ENCODE measurements around the gene RPL18.
A peak's percentile ranks its signal among the peaks of the same experiment; 100 is the strongest.
"Not testable (repeated sequence)": the region's sequence is repeated elsewhere in the genome, so short reads cannot be mapped to it uniquely, and the experiment has no call there.

The RPL18 gene

DNA sequence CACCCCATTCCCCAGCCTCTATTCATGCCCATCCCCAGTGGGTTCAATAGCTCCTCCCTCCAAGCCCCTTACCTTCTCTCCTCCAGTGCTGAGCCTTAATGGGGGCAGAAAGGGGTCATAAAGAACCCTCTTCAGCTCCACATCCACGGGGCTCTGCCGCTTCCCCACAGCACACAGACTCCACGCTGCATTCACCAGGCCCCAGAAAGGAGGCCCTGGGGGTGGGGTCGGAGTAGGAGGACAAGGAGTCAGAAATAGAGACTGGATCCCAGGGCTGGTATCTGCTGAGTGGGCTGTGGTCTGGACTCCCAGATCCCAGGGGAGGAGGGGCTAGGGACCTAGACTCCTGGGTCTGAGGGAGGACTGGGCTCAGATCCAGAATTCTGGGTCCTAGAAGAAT lies 25.4 kb upstream of the RPL18 start:
- no peak for DNase-seq

DNA sequence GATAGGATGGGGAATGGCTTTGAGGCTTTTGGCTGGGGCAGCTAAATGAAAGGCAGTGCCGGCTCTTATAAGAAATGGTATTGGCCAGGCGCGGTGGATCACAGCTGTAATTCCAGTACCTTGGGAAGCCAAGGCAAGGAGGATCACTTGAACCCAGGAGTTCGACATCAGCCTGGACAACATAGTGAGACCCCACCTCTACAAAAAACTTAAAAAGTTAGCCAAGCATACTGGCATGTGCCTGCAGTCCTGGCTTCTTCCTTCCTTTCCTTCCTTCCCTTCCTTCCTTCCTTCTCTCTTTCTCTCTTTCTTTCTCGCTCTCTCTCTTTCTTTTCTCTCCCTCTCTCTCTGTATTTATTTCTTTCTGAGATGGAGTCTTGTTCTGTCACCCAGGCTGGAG lies 23.9 kb upstream of the RPL18 start:
- DNase-seq = no peak

DNA sequence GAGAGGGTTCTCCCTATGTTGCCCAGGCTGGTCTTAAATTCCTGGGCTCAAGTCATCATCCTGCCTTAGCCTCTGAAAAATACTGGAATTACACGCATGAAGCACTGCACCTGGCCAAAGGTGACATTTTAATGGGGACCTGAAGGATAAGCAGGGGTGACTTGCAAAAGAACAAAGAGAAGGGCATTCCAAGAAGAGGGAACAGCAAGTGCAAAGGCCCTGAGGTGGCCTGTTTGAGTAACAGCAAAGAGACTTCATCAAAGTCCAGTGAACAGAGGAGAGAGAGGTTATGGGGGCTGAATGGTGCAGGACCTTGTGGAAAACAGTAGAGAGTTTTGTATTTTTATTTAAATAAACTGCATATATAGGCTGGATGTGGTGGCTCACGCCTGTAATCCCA lies 22.9 kb upstream of the RPL18 start:
- no peak for DNase-seq

DNA sequence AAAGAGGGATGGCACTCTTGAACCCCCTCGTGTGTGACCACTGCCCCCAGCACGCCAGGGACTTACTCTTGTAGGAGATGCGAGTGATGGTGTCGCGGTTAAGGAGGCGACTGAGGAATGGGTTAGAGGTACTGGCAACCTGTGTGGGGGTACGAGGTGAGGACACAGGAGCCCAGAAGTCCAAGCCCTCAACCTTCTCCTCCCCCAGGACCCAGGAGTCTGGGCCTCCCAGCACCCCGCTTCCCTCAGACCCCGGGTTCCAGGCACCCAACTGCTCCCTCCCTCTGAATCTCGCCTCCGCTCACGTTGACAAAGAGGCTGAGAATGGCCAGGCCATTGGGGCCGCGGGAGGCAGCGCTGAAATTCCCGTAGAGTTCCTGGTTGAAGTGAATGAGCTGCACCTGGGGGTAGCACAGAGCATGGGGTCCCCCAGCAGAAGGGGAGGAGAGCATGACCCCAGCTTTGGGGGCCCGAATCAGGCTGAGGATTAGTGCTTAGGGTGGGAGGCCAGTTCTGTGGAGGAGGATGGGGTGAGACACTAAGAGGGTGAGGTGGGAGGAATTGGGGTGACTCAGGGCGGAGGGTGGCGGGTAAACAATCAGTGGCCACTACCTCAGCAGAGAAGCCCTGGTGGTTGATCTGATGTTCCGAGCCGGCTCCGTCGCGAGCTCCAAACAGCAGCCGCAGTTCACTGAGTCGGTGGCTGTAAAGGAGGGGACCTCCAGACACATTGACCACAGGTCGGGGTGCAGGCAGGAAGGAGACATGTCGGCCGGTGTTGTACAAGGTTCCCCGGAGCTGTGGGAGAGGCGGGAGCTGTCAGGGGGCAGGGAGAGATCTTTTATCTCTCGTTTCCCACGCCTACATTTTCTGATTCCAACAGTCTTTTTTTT lies 20.8 kb upstream of the RPL18 start:
- no peak for DNase-seq

DNA sequence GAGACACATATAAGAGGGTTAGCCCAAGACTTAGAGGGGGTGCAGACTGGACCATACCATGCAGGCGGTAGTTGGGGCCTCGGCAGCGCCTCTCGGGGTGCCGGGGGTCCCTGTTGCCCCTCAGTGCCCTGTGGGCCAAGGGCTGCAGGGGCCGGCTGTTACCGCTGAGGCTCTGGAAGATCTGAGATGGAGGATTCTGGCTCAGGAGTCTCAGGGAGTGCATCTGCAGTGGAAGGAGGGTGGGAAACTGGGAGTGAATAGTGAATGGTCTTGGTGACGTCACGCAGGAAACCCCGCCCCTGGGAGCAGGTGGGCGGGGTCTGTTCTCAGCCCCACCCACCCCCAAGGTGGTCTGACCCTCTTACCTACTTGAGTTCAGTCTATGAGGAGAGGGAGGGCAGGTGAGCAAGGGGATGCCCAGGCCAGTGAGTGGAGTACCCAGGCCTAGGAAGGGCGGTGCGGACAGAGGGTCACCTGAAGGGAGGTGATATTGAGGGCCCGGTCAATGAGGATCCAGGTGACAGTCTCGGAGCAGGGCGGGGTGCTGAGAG lies 19.9 kb upstream of the RPL18 start:
- peak; percentile 57 for DNase-seq

DNA sequence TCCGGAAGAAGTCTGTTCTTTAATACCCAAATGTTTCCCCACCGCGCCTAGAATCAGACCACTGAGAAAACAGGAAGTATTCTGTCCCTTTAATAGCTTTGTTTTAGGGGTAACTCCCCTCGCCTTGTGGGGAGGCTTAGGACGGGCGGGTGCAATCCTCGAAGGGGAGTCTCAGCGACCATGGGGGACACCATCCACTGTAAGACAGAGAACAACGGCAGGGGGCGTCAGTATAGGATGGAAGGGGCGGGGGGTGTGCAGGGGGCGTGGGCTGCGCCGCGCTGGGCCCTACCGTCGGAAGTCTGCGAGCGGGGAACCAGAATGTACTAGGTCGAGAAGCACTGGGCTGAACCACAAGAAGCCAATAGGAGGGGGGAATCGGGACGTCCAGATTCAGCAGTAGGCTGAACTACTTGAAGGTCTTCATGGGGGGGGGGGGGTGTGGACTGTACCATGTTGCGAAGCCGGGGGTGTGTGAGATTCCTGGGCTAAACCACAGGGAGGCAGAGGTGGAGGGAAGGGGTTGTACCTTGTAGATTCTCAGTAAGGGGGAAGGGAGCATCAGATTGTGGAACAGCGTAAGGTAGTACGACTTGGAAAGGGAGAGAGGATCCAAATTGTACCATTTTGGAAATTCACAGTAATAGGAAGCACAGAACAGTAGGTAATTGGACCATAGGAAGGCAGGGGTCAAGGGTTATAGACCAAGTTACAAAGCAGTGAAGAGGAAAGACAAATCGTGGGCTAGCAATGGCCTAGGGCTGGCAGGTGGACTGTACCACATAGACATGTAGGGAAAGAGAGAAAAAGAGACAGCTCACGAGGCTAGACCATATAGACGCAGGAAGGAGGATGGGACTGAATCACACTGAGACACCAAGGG lies 19.2 kb upstream of the RPL18 start:
- DNase-seq = peak; percentile 98

DNA sequence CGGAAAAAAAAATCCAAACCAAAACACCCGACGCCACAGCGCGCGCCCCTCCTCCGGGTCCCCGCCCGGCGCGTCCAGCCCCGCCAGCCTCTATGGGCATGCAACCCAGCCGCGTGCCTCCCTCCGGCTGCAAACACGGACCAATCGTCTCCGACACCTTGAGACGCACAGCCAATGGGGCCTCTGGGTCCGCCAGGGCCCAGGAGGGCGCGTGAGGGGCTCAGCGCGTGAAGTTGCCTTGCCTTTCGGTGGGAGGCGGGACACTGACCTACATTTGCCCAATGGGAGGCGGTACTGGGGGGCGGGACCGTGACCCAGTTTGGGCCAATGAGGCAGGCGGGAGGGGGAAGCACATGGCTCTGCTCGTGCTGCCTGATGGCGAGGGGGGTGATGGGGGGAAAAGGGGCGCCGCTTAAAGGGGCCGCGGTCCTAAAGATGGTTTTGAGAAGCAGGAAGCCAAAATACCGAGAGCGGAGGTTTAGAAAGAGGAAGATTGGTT lies 18.5 kb upstream of the RPL18 start:
- DNase-seq = peak; percentile 100

DNA sequence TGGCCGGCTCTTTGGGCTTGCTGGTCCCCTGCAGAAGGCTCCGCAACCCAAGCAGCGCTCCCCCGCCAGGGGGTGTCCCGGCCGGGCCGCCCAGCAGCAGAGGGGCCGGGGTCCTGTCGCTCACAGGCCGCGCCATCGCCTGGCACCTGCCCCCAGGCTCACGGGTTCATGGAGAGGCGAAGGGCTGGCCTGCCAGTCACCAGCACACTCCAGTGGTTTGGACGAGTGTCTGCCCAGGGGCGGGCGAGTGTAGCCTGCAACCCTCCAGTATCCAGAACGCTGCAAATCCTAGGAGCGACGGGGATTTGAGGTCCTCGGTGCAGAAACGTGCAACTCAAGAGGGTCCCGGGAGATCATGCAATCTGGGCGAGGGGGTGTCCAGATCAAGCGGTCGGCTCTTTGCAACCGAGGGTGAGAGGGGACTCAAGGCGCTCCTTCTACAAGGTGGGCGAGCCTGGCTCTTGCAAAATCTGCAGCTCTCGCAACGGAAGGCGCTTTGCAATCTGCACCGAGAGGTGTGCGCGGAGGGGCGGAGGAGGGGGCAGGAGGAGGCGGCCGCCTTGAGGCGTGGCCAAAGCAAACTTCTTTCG lies 18.0 kb upstream of the RPL18 start, which contains the start of gene DBP:
TSS of gene DBP (minus strand) at position 521 of the 590 bp plus-strand sequence. CDS start at position 136, 385 bp downstream.
- peak; percentile 89 for DNase-seq

DNA sequence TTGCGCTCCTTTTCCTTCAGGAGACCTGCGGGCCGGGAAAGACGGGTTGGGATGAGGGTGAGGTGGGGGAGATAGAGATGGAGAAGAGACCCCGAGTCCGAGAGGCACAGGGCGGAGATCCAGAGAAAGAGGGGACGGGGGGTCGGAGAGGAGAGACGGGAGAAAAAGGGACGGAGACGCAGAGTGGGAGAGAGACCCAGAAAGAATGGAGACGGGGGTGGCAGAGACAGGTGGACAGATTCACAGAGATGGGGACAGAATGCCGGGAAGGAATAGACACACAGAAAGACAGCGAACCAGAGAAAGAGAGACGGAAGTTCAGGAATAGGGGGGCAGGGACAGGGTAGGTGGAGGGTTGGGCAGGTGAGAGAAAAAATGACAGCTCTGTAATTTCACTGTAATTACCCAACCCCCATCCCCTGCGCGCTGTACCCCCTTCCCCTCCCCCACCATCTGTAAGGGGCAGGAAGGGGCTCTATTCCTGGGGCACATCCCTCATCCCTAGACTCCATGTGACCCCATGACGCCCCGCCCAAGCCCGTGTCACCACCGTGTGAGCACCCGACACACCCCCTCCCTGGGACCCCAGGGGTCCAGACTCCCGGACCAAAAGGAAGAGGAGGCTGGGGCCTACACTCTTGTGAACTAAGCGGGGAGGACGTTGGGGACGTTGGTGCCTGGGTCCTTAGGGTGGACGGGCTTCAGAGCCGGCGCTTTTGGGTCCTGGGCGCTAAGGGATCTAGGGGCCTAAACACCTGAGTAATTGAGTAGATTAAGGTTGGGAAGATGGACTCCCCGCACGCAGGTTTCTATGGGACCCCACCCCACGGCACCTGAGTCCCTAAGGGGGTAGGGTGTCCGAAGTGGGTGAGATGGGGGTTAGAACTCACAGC lies 17.2 kb upstream of the RPL18 start:
- peak; percentile 55 for DNase-seq

DNA sequence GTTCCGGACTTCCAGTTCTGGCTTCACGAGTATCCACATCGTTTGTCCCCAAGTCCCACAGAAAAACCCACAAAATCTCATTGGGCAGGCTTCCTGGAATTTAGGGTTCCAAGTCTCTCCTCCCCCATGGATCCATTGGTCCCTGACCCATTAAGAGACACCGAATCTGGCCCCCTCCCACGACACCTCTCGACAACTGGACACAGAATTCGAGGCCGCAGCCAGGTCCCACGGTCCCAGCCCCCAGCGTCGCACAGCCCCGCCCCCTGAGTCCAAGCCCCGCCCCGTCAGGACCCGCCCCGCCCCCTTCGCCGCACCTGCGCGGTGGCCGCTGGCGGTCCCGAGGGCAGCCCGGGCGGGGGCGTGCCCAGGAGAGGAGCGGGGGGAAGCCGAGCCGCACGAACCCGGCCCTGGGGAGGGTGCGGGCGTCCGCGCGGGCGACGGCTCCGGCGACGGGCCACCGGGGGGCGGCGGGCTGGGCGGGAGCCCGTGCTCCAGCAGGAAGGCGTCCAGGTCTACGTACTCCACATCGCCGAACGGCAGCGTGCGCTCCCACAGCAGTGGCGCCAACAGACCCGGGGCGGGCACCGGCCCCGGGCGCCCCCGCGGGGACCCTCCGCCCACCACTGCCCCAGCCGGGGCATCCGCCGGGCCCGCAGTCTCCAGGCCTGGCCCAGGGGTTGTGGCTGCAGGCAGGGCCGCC lies 16.4 kb upstream of the RPL18 start:
- DNase-seq = peak; percentile 88

DNA sequence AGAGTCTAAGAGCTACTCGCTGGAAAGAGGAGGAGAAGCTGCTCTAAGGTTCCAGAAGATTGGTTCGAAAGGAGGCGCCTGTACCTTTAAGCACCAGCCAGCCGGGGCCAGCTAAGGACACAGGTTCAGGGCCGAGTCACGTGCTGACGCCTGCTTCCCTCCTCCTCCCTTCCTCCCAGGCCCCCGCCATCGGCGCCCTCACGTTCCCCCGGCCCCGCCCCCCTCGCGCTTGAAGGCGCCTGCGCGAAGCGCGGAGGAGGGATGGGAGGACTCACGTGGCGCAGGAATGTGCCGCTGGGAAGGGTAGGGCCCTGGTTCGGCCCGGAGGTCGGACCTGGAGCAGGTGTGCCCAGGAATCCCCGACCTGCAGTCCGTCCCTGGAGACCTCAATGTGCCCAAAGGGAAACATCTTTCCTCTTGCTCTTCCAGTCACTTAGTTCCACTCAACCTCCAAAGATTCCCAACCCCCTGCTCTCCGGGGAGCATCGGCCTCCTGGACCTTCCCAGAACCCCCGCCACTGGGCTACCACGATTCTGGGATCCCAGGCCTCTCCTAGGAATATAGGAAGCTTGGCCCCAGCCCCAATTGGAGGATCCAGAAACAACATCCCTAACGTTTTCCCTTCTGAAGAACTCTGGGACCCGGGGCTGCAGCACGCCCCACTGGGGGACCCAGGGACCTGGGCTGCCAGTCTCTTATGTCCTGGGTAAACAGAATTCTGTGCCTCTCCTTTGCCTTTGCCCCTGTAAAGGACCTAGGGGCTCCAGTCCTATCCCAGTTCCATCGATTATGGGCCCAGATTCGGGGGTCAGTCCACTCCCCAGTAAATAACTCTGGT lies 15.7 kb upstream of the RPL18 start:
- peak; percentile 99 for DNase-seq

DNA sequence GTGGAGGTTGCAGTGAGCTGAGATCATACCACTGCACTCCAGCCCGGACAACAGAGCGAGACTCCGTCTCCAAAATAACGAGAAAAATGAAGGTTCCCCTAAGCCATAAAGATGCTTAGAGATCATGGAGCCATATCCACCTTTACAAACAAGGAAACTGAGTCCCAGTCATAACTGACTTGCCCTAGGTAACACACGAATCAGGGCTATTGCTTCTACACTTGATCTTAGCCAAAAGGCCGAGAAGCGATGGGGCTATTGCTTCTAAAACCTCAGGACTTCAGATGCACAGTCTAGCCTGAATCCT lies 15.0 kb upstream of the RPL18 start:
- DNase-seq = no peak

DNA sequence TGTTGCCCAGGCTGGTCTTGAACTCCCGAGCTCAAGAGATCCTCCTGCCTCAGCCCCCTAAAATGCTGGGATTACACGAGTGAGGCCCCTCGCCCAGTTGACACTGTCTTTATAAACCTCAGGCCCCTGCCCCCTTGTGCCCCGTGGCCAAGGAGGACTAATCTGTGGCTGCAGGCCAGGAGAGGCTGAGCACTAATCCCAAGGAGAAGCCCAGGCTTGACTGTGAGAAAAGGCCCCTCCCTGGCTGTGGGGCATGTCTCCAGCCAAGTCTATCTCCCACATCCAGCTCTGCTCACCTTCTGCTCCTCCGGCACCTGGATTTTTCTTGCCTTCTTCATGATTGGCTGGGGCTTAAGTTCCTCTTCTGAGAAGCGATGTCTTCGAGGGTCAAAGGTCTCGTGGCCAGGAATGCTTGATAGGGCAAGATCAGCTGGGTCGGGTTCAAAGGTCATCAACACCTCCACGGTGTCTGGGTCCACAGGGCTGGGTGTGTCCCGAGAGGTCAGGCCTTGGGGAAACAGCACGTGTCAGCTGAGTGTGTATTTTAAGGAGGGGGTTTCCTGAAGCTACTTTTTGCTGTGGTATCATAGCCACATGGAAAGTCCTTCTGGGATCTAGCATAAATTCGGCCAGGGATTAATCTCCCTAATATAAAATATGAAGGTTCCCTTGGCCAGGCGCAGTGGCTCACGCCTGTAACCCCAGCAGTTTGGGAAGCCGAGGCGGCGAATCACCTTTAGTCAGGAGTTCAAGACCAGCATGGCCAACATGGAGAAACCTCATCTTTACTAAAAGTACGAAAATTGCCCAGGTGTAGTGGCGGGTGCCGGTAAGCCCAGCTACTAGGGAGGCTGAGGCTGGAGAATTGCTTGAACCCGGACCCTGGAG lies 14.4 kb upstream of the RPL18 start:
- peak; percentile 63 for DNase-seq

DNA sequence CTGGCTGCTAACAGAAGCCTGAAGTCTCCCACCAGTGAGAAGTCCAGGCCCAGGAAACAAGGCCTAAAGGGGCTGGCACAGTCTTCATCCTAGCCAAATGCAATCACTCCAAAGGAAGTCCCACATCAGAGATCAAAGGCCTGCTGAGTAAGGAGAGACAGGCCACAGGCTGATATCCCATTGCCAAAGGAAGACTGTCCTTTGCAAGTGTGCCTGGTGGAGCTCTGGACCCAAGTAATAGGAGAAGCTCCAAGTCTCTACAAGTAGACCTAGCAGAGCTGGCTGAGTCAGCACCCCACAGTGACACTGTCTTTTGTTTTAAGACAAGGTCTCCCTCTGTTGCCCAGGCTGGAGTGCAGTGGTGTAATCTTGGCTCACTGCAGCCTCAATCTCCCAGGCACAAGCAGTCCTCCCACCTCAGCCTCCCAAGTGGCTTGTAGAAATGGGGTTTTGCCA lies 13.7 kb upstream of the RPL18 start:
- peak; percentile 82 for DNase-seq

DNA sequence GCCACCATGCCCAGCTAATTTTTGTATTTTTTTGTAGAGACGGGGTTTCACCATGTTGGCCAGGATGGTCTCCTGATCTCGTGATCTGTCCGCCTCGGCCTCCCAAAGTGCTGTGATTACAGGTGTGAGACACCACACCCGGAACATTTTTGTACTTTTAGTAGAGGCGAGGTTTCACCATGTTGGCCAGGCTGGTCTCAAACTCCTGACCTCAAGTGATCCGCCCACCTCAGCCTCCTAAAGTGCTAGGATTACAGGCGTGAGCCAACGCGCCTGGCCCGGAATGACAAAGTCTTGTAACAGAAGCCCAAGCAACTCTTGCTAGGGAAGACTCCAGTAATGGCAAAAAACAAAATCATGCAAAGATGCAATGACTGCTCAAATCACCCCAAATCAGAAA lies 13.3 kb upstream of the RPL18 start:
- not testable (repeated sequence) for DNase-seq

DNA sequence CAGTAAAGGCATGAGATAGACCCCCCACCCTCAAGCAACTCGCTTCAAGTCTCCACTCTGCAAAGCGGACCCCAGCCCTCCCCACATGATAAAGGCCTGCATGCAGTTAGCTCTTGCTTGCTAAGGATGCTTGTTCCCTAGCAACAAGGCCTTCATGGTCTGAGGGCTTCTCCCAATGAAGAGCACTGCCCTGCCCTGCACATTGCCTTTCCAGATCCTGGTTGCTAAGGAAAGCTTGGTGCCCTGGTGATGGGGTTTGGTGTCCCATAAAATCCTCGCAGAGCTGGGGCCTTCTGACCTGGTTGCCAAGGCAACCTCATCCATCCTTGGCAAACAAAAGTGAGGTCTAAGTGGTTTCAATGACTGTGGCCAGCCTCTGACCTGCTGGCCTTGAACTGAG lies 12.2 kb upstream of the RPL18 start:
- no peak for DNase-seq

DNA sequence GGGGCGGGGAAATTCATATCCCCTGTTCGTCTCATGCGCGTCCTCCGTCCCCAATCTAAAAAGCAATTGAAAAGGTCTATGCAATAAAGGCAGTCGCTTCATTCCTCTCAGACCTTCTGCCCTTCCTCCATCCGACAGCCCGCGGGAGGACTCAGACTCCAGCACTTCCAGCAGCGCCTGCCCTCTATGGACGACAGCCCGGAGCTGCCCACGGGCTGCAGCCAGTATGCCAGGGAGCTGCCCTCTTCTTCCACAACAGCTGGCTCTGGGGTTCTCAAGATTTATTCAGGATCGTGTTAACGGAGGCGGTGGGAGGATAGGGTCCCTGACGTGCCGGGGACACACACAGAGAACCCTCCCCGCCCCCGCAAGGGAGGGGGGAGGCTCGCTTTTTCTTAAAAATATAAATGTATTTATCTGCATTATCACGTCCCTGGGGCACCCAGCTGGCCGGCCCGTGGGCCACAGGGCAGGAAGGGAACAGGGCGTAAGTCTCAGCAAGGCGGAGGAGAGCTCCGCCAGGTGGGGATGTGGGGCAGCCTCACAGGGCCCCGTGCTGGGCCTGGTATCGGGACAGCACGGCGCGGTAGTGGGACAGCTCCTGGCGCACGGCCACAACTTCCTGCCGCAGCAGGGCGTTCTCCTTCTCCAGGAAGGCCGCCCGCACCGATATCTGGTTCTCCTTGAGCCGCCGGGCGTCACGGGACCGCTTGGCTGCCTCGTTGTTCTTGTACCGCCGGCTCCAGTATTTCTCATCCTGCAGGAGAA lies 11.5 kb upstream of the RPL18 start:
- peak; percentile 86 for DNase-seq

DNA sequence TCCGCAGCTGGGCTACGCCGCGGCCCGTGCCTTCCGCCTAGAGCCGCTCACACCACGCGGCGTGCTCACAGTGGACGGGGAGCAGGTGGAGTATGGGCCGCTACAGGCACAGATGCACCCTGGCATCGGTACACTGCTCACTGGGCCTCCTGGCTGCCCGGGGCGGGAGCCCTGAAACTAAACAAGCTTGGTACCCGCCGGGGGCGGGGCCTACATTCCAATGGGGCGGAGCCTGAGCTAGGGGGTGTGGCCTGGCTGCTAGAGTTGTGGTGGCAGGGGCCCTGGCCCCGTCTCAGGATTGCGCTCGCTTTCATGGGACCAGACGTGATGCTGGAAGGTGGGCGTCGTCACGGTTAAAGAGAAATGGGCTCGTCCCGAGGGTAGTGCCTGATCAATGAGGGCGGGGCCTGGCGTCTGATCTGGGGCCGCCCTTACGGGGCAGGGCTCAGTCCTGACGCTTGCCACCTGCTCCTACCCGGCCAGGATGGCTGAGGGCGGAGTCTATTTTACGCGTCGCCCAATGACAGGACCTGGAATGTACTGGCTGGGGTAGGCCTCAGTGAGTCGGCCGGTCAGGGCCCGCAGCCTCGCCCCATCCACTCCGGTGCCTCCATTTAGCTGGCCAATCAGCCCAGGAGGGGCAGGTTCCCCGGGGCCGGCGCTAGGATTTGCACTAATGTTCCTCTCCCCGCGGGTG lies 10.8 kb upstream of the RPL18 start:
- DNase-seq = no peak

Measured in OCI-M1 (cell line).